Thoracic aorta (tissue), 2 donors: ENCODE results near the gene UPK1A. TPM values are rescaled to one million over a fixed set of nuclear protein-coding genes. Genes with fewer than 3 reads are reported as not detected.

ENCODE experiments used
- ATAC-seq: fragments of 150-250 bp; one replicate; pipeline ENCODE4 v1.8.0; 2017; ENCODE audit warnings: low read depth; ENCODE audit not compliant: insufficient number of reproducible peaks, low FRiP score
- DNase-seq: peaks from one replicate; pipeline ENCODE4 v3.0.0-alpha.2; 2020; ENCODE audit warnings: low spot score
- H3K27ac ChIP-seq, 2 donors: fragments of 200-600 bp; sonication (generic); 1 replicate in 1 of 2; 2 replicates in 1 of 2; pipeline ENCODE4 v1.5.1; 2016; ENCODE audit warnings: mild to moderate bottlenecking in 2 of 2, moderate library complexity in 2 of 2
- H3K27me3 ChIP-seq: fragments of 200-600 bp; sonication (generic); replicated peaks from 2 replicates; pipeline ENCODE4 v1.6.0; 2016; ENCODE audit warnings: mild to moderate bottlenecking; ENCODE audit not compliant: insufficient read depth
- H3K36me3 ChIP-seq: fragments of 200-600 bp; sonication (generic); one replicate; pipeline ENCODE4 v1.5.1; 2016
- H3K4me1 ChIP-seq, 2 donors: fragments of 200-600 bp; sonication (generic); 1 replicate in 1 of 2; 2 replicates in 1 of 2; pipeline versions ENCODE4 v1.5.1 to v1.6.0; 2016; ENCODE audit warnings: low read depth in 2 of 2, mild to moderate bottlenecking in 1 of 2; ENCODE audit not compliant: control insufficient read depth in 1 of 2
- H3K4me3 ChIP-seq: fragments of 200-600 bp; sonication (generic); 2 replicates; pipeline ENCODE4 v1.5.1; 2016; ENCODE audit warnings: mild to moderate bottlenecking
- H3K9me3 ChIP-seq: fragments of 200-600 bp; sonication (generic); 2 replicates; pipeline ENCODE4 v1.5.1; 2016
- CTCF ChIP-seq: fragments of 200-600 bp; sonication (generic); IDR thresholded peaks from one replicate; pipeline ENCODE4 v1.5.1; 2019; ENCODE audit warnings: antibody characterized with exemption
- total RNA-seq, 2 donors: library from RNA; depleted of rRNA; stranded (reverse); fragments of >200 nt; gene quantifications; one replicate each; pipeline versions ENCODE4 v1.1.0 to v1.2.3, GENCODE V29; 2016

UPK1A gene
- total RNA-seq, 2 donors from 2014 or later = not detected

GRCh38 chr19:35715981-35716800, 49.9 kb downstream of the UPK1A start:
- H3K4me1 ChIP-seq = peaks cover 16 to 26% of the 10 kb centered on the region in 2 donors
- peak overlapping the region; percentile 82 for H3K4me3 ChIP-seq
- peaks cover 5% of the 10 kb centered on the region for H3K36me3 ChIP-seq
- ATAC-seq (no peak), DNase-seq (no peak)
- H3K27ac ChIP-seq = peak overlapping the region; percentile 60 to 74
- H3K27me3 ChIP-seq = no peaks in the 10 kb centered on the region
- H3K9me3 ChIP-seq = no peaks in the 10 kb centered on the region
- TF ChIP-seq CTCF = no peak

DNA sequence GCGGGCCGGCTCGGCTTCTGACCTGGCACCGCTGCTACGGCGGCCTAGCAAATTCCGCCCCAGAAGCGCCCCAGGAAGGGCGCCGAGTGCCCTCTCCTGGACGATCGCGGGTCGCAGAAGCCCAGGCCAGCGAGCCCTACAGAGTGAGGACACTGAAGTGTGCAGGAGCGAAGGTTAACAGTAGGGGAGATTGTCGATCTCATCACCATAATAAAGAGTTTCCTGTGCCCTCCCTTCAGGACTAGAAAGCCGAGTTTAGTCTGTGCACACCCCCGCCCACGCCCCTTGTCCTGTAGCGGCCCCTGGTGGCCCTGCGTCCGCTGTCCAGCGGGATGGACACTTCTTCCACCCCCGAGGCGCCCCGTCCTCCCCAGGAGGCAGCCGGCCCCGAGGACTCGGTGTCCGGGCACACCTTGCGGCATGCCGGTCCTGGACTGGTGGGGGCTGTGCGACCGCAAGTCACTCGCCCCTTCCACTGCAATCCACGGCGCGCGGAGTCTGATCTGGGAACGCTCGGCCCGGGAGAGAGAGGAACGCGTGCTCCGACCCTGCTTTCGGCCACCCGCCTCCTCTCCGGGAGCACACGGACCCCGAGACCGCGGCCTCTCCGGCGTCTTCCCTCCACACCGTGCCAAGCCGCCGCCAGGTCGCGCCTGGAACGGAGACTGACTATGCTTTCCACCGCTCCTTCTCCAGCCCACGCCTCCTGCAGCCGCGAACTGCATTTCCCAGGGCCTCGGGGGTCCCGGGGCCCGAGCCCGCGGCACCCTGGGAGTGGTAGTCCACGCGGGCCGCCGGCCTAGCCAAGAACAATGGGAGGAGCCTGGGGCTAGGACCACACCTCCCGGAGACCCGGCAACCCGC, 50.7 kb downstream of the UPK1A start:
- peak overlapping the region; percentile 82 for H3K4me3 ChIP-seq
- TF ChIP-seq CTCF = peak; percentile 84
- peaks cover 16 to 26% of the 10 kb centered on the region in 2 donors for H3K4me1 ChIP-seq
- H3K36me3 ChIP-seq = peaks cover 13% of the 10 kb centered on the region
- ATAC-seq (peak; percentile 91), DNase-seq (peak; percentile 88)
- H3K27me3 ChIP-seq = no peaks in the 10 kb centered on the region
- H3K9me3 ChIP-seq = no peaks in the 10 kb centered on the region
- H3K27ac ChIP-seq = peak overlapping the region; percentile 60 to 74

DNA sequence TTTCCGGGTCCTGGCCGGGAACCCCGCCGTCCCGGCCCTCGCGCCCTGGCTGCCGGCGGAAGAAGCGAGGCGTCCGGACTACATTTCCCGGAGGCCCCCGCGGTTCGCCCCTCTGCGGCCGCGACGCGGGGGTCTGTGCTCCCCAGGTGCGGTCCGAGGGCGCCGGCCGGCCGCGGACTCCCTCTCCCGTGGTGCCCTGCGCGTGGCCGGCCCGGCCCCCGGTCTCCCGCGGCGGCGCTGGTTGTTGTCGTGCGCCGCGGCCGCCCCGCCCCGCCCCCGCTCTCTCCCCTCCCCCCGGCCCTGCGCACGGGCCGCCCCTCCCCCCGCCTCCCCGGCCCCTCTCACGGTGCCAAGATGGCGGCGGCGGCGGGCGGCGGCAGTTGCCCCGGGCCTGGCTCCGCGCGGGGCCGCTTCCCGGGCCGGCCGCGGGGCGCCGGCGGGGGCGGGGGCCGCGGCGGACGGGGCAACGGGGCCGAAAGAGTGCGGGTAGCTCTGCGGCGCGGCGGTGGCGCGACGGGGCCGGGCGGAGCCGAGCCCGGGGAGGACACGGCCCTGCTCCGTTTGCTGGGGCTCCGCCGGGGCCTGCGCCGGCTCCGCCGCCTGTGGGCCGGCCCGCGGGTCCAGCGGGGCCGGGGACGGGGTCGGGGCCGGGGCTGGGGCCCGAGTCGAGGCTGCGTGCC, 51.5 kb downstream of the UPK1A start, which contains the start of gene KMT2B:
TSS of gene KMT2B (plus strand) at position 339 of the 680 bp plus-strand sequence. CDS start at position 355, 16 bp downstream.
- DNase-seq = no peak

DNA sequence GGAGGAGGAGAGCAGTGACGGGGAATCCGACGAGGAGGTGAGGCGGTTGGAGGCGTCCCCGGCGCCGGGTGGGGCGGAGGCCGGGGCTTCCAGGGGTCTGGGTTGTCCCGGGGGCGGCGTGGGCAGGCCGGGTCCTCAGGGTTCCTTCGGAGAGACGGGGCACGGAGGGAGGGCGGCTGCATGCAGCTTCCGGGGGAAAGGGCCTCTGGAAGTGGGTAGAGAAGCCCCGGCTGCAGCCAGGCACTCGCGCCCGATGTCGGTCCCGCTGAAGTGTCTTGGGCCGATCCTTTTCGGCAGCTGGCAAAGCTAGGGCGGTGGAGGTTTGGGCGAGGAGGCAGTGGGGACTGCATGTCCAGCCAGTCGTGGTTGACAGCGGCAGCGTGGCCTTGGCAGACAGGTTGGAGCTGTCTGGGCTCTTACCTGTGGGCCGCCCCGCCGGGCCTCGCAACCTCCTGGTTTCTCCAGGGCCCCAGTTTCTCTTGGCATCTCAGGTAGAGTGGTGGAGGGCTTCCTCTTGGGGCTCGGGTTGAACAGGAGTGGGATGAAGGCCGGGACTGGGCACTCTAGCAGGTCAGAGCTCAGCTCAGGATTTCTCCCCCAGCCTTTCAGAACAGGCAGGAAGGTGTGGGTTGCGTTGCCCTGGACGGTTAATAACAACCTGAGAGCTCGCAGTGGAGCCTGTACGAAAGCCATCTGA, 52.2 kb downstream of the UPK1A start:
- Histone ChIP-seq H3K27ac (peak overlapping the region; percentile 59 to 71), H3K27me3 (no peaks in the 10 kb centered on the region), H3K36me3 (peaks cover 28% of the 10 kb centered on the region), H3K9me3 (no peaks in the 10 kb centered on the region), H3K4me3 (peak overlapping the region; percentile 80), H3K4me1 (peaks cover 16 to 26% of the 10 kb centered on the region in 2 donors)
- TF ChIP-seq CTCF = no peak
- no peak for DNase-seq
- no peak for ATAC-seq

More for the DNA sequence above, 51.5 kb downstream of the UPK1A start, which contains the start of gene KMT2B:
- Histone ChIP-seq H3K9me3 (no peaks in the 10 kb centered on the region), H3K4me3 (peak within 1 kb of the TSS; percentile 82), H3K36me3 (peaks cover 21% of the 10 kb centered on the region), H3K27ac (peak within 1 kb of the TSS; percentile 71 to 74), H3K27me3 (no peaks in the 10 kb centered on the region), H3K4me1 (peaks cover 16 to 26% of the 10 kb centered on the region in 2 donors)
- peak; percentile 58 for ATAC-seq
- no peak for TF ChIP-seq CTCF
